Caco-2 (cell line): Measurements from ENCODE around the gene IRX3. TPM values are rescaled to one million over a fixed set of nuclear protein-coding genes. Genes with fewer than 3 reads are reported as not detected.

Experiments
- BruUV-seq: library from RNA; stranded (reverse); fragments of 400-500 nt; replicated peaks from 2 replicates; lab custom pipeline; 2021; lab: Mats Ljungman, UMichigan
- CTCF ChIA-PET: fragments of 300-600 bp; sonication (Branson Sonifier 250); formaldehyde crosslinking; loops from one replicate; lab custom pipeline; 2022; ENCODE audit warnings: antibody characterized with exemption; lab: Charles Lee
- POLR2A ChIA-PET: fragments of 300-600 bp; sonication (Branson Sonifier 250); formaldehyde crosslinking; loops from one replicate; lab custom pipeline; 2022; ENCODE audit warnings: antibody characterized with exemption; lab: Charles Lee
- DNase-seq, 2 experiments: peaks; one replicate each; pipeline versions ENCODE4 v3.0.0 to v3.0.0-alpha.2; 2020 to 2022
- H3K27me3 ChIP-seq: replicated peaks from 2 replicates; pipeline ENCODE4 v1.6.0; 2011; ENCODE audit warnings: low read length; ENCODE audit not compliant: control insufficient read depth, insufficient read depth
- H3K36me3 ChIP-seq: 2 replicates; pipeline ENCODE4 v1.5.1; 2011; ENCODE audit warnings: low read length; ENCODE audit not compliant: control insufficient read depth, insufficient read depth
- H3K4me1 ChIP-seq: fragments of 250-450 bp; sonication (Bioruptor Pico); 2 replicates; pipeline ENCODE4 v1.5.1; 2020; ENCODE audit warnings: mild to moderate bottlenecking
- H3K4me3 ChIP-seq: 2 replicates; pipeline ENCODE4 v1.5.1; 2011; ENCODE audit warnings: low read depth, mild to moderate bottlenecking, control low read depth, low read length
- H3K9me3 ChIP-seq: fragments of 250-450 bp; sonication (Bioruptor Pico); 2 replicates; pipeline ENCODE4 v1.5.1; 2020; ENCODE audit warnings: mild to moderate bottlenecking, moderate library complexity
- H3K27ac Mint-ChIP-seq: one replicate; pipeline ENCODE4 v1.8.0; 2022; ENCODE audit warnings: mixed read lengths; ENCODE audit not compliant: unreplicated experiment
- H3K27me3 Mint-ChIP-seq: one replicate; pipeline ENCODE4 v1.8.0; 2022; ENCODE audit warnings: mixed read lengths; ENCODE audit not compliant: insufficient read depth, unreplicated experiment
- H3K36me3 Mint-ChIP-seq: one replicate; pipeline ENCODE4 v1.8.0; 2022; ENCODE audit warnings: mild to moderate bottlenecking, mixed read lengths; ENCODE audit not compliant: insufficient read depth, unreplicated experiment
- H3K4me1 Mint-ChIP-seq: one replicate; pipeline ENCODE4 v1.8.0; 2022; ENCODE audit warnings: low read depth, mixed read lengths; ENCODE audit not compliant: unreplicated experiment
- H3K4me3 Mint-ChIP-seq: one replicate; pipeline ENCODE4 v1.8.0; 2022; ENCODE audit warnings: mild to moderate bottlenecking, moderate library complexity, mixed read lengths; ENCODE audit not compliant: unreplicated experiment
- H3K9me3 Mint-ChIP-seq: one replicate; pipeline ENCODE4 v1.8.0; 2022; ENCODE audit warnings: mixed read lengths; ENCODE audit not compliant: unreplicated experiment
- CTCF ChIP-seq, 2 experiments: fragments of 200-600 bp in 1 of 2; IDR thresholded peaks; 1 replicate in 1 of 2; 2 replicates in 1 of 2; pipeline versions ENCODE4 v1.5.1 to v1.8.0; 2011 to 2022; ENCODE audit warnings: antibody characterized with exemption in 1 of 2, control low read depth in 1 of 2, inconsistent platforms in 1 of 2, low read depth in 1 of 2, low read length in 1 of 2, mild to moderate bottlenecking in 1 of 2, moderate library complexity in 1 of 2; ENCODE audit not compliant: insufficient read depth in 1 of 2, severe bottlenecking in 1 of 2, unreplicated experiment in 1 of 2
- intact Hi-C: fragments of 100-400 bp; cut with micrococcal nuclease; formaldehyde crosslinking; loops from one replicate; pipeline ENCODE4 v1.10.0; 2022; ENCODE audit not compliant: unreplicated experiment
- total RNA-seq: library from RNA; stranded (reverse); gene quantifications from 2 replicates; pipeline ENCODE4 v1.2.3, GENCODE V29; 2022

Gene IRX3
- total RNA-seq, 1 experiment from 2014 or later, result 73.3 TPM

GRCh38 chr16:54239456-54239855, 47.1 kb downstream of the IRX3 start:
- Histone ChIP-seq H3K4me3 (no peak overlapping the region), H3K27me3 (no peaks in the 10 kb centered on the region), H3K36me3 (no peaks in the 10 kb centered on the region), H3K9me3 (no peaks in the 10 kb centered on the region), H3K4me1 (no peaks in the 10 kb centered on the region)
- intact Hi-C loops, result no loop called here
- POLR2A ChIA-PET, result no interaction called here
- no peaks in the 10 kb centered on the region for H3K9me3 Mint-ChIP-seq
- no peak for DNase-seq
- no peak overlapping the region for H3K27ac Mint-ChIP-seq
- no peak for TF ChIP-seq CTCF (IDR thresholded peaks at IDR 0.05; ENCODE audit: insufficient read depth in 1 of 2, low read depth in 1 of 2, low read length in 1 of 2, severe bottlenecking in 1 of 2, unreplicated experiment in 1 of 2)
- no peaks in the 10 kb centered on the region for H3K36me3 Mint-ChIP-seq
- no peaks in the 10 kb centered on the region for H3K4me1 Mint-ChIP-seq
- no peak overlapping the region for H3K4me3 Mint-ChIP-seq
- no TSS peak for BruUV-seq
- H3K27me3 Mint-ChIP-seq, result no peaks in the 10 kb centered on the region
- CTCF ChIA-PET, result no interaction called here

GRCh38 chr16:54236773-54237172, 49.8 kb downstream of the IRX3 start:
- H3K4me1 ChIP-seq, result no peaks in the 10 kb centered on the region
- DNase-seq, result no peak
- CTCF ChIA-PET, result no interaction called here
- no TSS peak for BruUV-seq
- no peaks in the 10 kb centered on the region for H3K4me1 Mint-ChIP-seq
- no peak overlapping the region for H3K4me3 Mint-ChIP-seq
- no peaks in the 10 kb centered on the region for H3K9me3 ChIP-seq
- H3K27me3 Mint-ChIP-seq, result no peaks in the 10 kb centered on the region
- no peak for TF ChIP-seq CTCF (IDR thresholded peaks at IDR 0.05; ENCODE audit: insufficient read depth in 1 of 2, low read depth in 1 of 2, low read length in 1 of 2, severe bottlenecking in 1 of 2, unreplicated experiment in 1 of 2)
- H3K36me3 ChIP-seq, result no peaks in the 10 kb centered on the region
- POLR2A ChIA-PET, result no interaction called here
- no peaks in the 10 kb centered on the region for H3K36me3 Mint-ChIP-seq
- no peak overlapping the region for H3K27ac Mint-ChIP-seq
- H3K9me3 Mint-ChIP-seq, result no peaks in the 10 kb centered on the region
- intact Hi-C loops, result no loop called here
- H3K4me3 ChIP-seq, result no peak overlapping the region
- H3K27me3 ChIP-seq, result no peaks in the 10 kb centered on the region

DNA sequence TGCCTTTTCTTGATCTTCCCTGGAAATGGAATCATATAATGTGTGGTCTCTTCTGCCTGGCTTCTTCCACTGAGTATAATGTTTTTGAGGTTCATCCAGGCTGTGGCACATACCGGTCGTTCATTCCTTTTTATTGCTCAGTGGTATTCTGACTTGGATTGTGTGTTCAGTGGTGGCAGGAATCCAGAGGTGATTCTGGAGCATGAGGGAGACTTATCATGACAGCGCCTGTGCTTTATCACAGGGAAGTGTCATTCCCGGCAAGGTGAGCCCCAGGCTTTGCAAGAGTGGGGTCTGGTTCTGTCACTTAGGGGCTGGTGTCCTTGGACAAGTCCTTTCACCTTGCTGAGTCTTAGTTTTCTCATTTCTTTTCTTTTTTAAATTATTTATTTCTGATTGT, 53.0 kb downstream of the IRX3 start:
- Mint-ChIP-seq H3K36me3 (no peaks in the 10 kb centered on the region), H3K4me1 (no peaks in the 10 kb centered on the region), H3K27ac (no peak overlapping the region), H3K27me3 (no peaks in the 10 kb centered on the region), H3K4me3 (no peak overlapping the region), H3K9me3 (no peaks in the 10 kb centered on the region)
- ChIA-PET CTCF (no interaction called here), POLR2A (no interaction called here)
- no peaks in the 10 kb centered on the region for H3K36me3 ChIP-seq
- no peak overlapping the region for H3K4me3 ChIP-seq
- intact Hi-C loops, result no loop called here
- no peaks in the 10 kb centered on the region for H3K4me1 ChIP-seq
- no peak for TF ChIP-seq CTCF (IDR thresholded peaks at IDR 0.05; ENCODE audit: insufficient read depth in 1 of 2, low read depth in 1 of 2, low read length in 1 of 2, severe bottlenecking in 1 of 2, unreplicated experiment in 1 of 2)
- H3K9me3 ChIP-seq, result no peaks in the 10 kb centered on the region
- no peaks in the 10 kb centered on the region for H3K27me3 ChIP-seq
- no TSS peak for BruUV-seq
- no peak for DNase-seq
